Ishikawa (cell line): ENCODE data around the gene DYNLL2.

Source experiments
- CEBPB ChIP-seq: IDR thresholded peaks from 2 replicates; pipeline ENCODE4 v1.6.1; 2012
- CREB1 ChIP-seq: IDR thresholded peaks from 2 replicates; pipeline ENCODE4 v1.6.1; 2012; ENCODE audit warnings: low read depth
- EGR1 ChIP-seq: IDR thresholded peaks from 2 replicates; pipeline ENCODE4 v1.6.1; 2012
- EP300 ChIP-seq: IDR thresholded peaks from 2 replicates; pipeline ENCODE4 v1.6.1; 2012; ENCODE audit warnings: borderline replicate concordance
- FOXM1 ChIP-seq: IDR thresholded peaks from 2 replicates; pipeline ENCODE4 v1.6.1; 2012; ENCODE audit warnings: low read depth, borderline replicate concordance
- NFIC ChIP-seq: IDR thresholded peaks from 2 replicates; pipeline ENCODE4 v1.6.1; 2012
- RAD21 ChIP-seq: IDR thresholded peaks from 2 replicates; pipeline ENCODE4 v1.6.1; 2012; ENCODE audit warnings: low read depth
- TAF1 ChIP-seq: IDR thresholded peaks from 2 replicates; pipeline ENCODE4 v1.6.1; 2012; ENCODE audit warnings: low read depth, mild to moderate bottlenecking
- TCF12 ChIP-seq: IDR thresholded peaks from 2 replicates; pipeline ENCODE4 v1.6.1; 2012; ENCODE audit warnings: low read depth
- TEAD4 ChIP-seq: IDR thresholded peaks from 2 replicates; pipeline ENCODE4 v1.6.1; 2012
- YY1 ChIP-seq: IDR thresholded peaks from 2 replicates; pipeline ENCODE4 v1.6.1; 2012; ENCODE audit warnings: low read depth
- ZBTB7A ChIP-seq: IDR thresholded peaks from 2 replicates; pipeline ENCODE4 v1.6.1; 2012; ENCODE audit warnings: low read depth
- TF ChIP-seq, protein P1 (sequence below): IDR thresholded peaks from 2 replicates; pipeline ENCODE4 v1.6.1; 2012
- TF ChIP-seq, protein P2 (sequence below): IDR thresholded peaks from 2 replicates; pipeline ENCODE4 v1.6.1; 2012
- TF ChIP-seq, protein P3 (sequence below): IDR thresholded peaks from 2 replicates; pipeline ENCODE4 v1.6.1; 2012; ENCODE audit warnings: low read depth, mild to moderate bottlenecking

Gene DYNLL2

DNA sequence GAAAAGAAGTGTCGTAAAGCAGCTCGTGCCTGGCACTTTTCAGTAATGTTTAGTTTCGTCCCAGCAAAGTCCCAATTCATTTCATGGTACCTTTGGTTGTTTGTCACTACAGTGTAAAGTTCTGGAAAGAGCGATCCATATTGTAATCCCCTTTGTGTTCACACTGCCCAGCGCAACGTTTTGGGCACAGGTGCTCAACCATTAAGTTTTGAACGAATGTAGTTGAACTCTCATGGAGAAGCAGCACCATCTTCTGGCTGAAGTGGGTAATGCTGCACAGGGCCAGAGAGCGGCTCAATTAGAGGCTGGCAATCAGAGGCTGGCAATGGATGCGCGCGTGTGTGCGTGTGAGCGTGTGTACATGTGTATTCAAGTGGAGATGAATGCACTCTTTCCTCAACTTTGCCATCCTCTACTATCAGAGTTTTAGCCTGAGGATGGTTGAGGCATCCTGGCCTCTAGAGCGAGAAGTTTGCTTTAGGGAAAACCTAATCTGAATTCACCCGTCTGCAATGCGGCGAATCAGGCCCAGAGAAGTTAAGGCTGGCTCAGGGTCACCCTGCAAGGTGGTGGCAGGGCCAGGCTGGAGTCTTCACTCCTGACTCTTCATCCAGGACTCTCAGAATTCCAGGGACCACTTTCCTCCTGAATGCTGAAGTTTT, 29.9 kb downstream of the DYNLL2 start:
- TF ChIP-seq YY1, result no peak
- TF ChIP-seq TEAD4, result no peak
- TF ChIP-seq RAD21, result peak; percentile 97
- TF ChIP-seq, protein P1, sequence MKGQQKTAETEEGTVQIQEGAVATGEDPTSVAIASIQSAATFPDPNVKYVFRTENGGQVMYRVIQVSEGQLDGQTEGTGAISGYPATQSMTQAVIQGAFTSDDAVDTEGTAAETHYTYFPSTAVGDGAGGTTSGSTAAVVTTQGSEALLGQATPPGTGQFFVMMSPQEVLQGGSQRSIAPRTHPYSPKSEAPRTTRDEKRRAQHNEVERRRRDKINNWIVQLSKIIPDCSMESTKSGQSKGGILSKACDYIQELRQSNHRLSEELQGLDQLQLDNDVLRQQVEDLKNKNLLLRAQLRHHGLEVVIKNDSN, result no peak

- TF ChIP-seq, protein P2, sequence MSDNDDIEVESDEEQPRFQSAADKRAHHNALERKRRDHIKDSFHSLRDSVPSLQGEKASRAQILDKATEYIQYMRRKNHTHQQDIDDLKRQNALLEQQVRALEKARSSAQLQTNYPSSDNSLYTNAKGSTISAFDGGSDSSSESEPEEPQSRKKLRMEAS, result no peak
- TF ChIP-seq RAD21, result no peak
- TF ChIP-seq FOXM1, result no peak
- TF ChIP-seq EP300, result no peak
- TF ChIP-seq CEBPB, result no peak
- TF ChIP-seq EGR1, result no peak
- TF ChIP-seq TEAD4, result no peak
- TF ChIP-seq, protein P3, sequence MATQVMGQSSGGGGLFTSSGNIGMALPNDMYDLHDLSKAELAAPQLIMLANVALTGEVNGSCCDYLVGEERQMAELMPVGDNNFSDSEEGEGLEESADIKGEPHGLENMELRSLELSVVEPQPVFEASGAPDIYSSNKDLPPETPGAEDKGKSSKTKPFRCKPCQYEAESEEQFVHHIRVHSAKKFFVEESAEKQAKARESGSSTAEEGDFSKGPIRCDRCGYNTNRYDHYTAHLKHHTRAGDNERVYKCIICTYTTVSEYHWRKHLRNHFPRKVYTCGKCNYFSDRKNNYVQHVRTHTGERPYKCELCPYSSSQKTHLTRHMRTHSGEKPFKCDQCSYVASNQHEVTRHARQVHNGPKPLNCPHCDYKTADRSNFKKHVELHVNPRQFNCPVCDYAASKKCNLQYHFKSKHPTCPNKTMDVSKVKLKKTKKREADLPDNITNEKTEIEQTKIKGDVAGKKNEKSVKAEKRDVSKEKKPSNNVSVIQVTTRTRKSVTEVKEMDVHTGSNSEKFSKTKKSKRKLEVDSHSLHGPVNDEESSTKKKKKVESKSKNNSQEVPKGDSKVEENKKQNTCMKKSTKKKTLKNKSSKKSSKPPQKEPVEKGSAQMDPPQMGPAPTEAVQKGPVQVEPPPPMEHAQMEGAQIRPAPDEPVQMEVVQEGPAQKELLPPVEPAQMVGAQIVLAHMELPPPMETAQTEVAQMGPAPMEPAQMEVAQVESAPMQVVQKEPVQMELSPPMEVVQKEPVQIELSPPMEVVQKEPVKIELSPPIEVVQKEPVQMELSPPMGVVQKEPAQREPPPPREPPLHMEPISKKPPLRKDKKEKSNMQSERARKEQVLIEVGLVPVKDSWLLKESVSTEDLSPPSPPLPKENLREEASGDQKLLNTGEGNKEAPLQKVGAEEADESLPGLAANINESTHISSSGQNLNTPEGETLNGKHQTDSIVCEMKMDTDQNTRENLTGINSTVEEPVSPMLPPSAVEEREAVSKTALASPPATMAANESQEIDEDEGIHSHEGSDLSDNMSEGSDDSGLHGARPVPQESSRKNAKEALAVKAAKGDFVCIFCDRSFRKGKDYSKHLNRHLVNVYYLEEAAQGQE, result no peak
- no peak for TF ChIP-seq TCF12
- no peak for TF ChIP-seq TAF1
- TF ChIP-seq, protein P1, result no peak
- TF ChIP-seq ZBTB7A, result no peak
- TF ChIP-seq CREB1, result no peak
Measured at GRCh38 chr17:58113947-58114346, 30.7 kb downstream of the DYNLL2 start.

DNA sequence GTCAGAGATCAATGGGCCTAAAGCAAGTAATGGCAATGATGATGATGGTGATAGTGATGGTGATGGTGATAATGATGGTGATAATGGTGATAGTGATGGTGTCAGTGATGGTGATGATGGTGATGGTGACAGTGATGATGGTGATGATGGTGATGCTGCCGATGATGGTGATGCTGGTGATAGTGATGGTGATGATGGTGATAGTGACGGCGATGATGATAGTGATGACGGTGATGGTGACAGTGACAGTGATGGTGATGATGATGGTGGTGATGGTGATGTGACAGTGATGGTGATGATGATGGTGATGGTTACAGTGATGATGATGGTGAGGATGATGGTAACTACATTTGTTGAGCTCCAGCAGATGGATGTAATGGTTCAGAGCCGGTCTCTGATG, 34.2 kb downstream of the DYNLL2 start:
- TF ChIP-seq, protein P2, result no peak

- TF ChIP-seq CREB1, result no peak
- TF ChIP-seq EGR1, result no peak
- no peak for TF ChIP-seq RAD21
- TF ChIP-seq TEAD4, result no peak
- TF ChIP-seq, protein P3, result no peak
- TF ChIP-seq EP300, result no peak
- TF ChIP-seq NFIC, result no peak
- TF ChIP-seq TCF12, result no peak
- TF ChIP-seq, protein P1, result no peak
- TF ChIP-seq FOXM1, result no peak
- no peak for TF ChIP-seq CEBPB
- TF ChIP-seq, protein P2, result no peak
- no peak for TF ChIP-seq YY1
- TF ChIP-seq ZBTB7A, result no peak
- TF ChIP-seq TAF1, result no peak
Measured at GRCh38 chr17:58119491-58119890, 36.3 kb downstream of the DYNLL2 start.

DNA sequence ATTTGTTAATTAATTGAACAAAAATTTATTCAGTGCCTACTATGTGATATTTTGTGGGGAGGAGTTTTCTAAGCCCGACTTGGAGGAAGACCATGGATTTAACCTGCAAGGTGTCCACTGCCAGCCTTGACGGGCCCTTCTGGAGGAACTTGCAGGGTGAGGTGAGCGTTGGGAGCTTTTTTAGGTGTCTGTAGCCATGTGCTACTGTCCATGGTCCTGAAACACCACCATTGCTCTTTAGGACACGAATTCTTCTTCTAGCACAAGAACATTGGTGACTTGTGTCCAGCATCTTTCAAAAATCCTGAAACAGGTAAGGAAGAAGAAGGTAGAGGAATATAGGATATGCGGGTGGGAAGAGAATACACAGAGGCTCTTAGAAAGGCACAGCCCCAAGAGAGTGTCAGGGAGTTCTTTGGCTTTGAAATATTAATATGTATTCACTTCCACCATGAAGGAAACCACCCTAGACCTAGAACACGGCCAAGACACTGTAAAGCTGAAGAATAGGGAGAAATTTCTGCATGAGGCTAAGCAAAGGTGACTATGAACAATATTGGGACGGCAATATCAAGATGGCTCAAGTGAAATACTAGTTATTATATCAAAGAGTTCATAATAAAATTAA, 37.1 kb downstream of the DYNLL2 start:
- TF ChIP-seq YY1, result 0 out of 2 replicates have a peak, but pooled peaks have one; percentile 50
- TF ChIP-seq, protein P2, result peak; percentile 31; the same call in 1 of the 2 replicates
- no peak for TF ChIP-seq ZBTB7A
- TF ChIP-seq, protein P3, result peak; percentile 96
- TF ChIP-seq EP300, result no peak
- no peak for TF ChIP-seq EGR1
- no peak for TF ChIP-seq TCF12
